Progenitor cell of endocrine pancreas (in vitro differentiated cells): Measurements from ENCODE around the gene KPNA6. TPM values are rescaled to one million over a fixed set of nuclear protein-coding genes. Genes with fewer than 3 reads are reported as not detected.
A peak's percentile ranks its signal among the peaks of the same experiment; 100 is the strongest.

Source experiments
- DNase-seq: peaks from one replicate; pipeline ENCODE4 v3.0.0; 2021; ENCODE audit warnings: low spot score; ENCODE audit not compliant: unreplicated experiment
- H3K27ac Mint-ChIP-seq: 2 replicates; pipeline ENCODE4 v1.8.0; 2021; ENCODE audit warnings: mild to moderate bottlenecking, moderate library complexity, mixed read lengths
- H3K27me3 Mint-ChIP-seq: 2 replicates; pipeline ENCODE4 v1.8.0; 2021; ENCODE audit warnings: mixed read lengths
- H3K36me3 Mint-ChIP-seq: 2 replicates; pipeline ENCODE4 v1.8.0; 2022; ENCODE audit warnings: mixed read lengths; ENCODE audit not compliant: insufficient read depth
- H3K4me1 Mint-ChIP-seq: 2 replicates; pipeline ENCODE4 v1.8.0; 2021; ENCODE audit warnings: low read depth, mixed read lengths
- H3K4me3 Mint-ChIP-seq: 2 replicates; pipeline ENCODE4 v1.8.0; 2021; ENCODE audit warnings: low read depth, mild to moderate bottlenecking, moderate library complexity, mixed read lengths
- H3K9me3 Mint-ChIP-seq: 2 replicates; pipeline ENCODE4 v1.8.0; 2021; ENCODE audit warnings: low read depth, mixed read lengths
- CTCF ChIP-seq: fragments of 200-600 bp; sonication (generic); IDR thresholded peaks from one replicate; pipeline ENCODE4 v1.5.0; 2021; ENCODE audit warnings: antibody characterized with exemption, mild to moderate bottlenecking; ENCODE audit not compliant: unreplicated experiment
- total RNA-seq: library from RNA; stranded (reverse); gene quantifications from 2 replicates; pipeline ENCODE4 v1.2.1, GENCODE V29; 2021

Gene KPNA6
- total RNA-seq, 1 donor from 2014 or later, result 67.0 TPM

- DNase-seq, result no peak
- Mint-ChIP-seq H3K4me3 (no peak overlapping the region), H3K27ac (peak overlapping the region; percentile 68), H3K36me3 (peaks cover 33% of the 10 kb centered on the region), H3K27me3 (no peaks in the 10 kb centered on the region), H3K9me3 (no peaks in the 10 kb centered on the region), H3K4me1 (peaks cover 3% of the 10 kb centered on the region)
- TF ChIP-seq CTCF, result no peak
These were observed 78.2 kb downstream of the KPNA6 start for GRCh38 chr1:32186077-32186476.

GRCh38 chr1:32186491-32186890, 78.6 kb downstream of the KPNA6 start:
- no peaks in the 10 kb centered on the region for H3K4me1 Mint-ChIP-seq
- no peaks in the 10 kb centered on the region for H3K9me3 Mint-ChIP-seq
- peak overlapping the region; percentile 3 for H3K27ac Mint-ChIP-seq
- TF ChIP-seq CTCF, result no peak
- no peak overlapping the region for H3K4me3 Mint-ChIP-seq
- DNase-seq, result no peak
- no peaks in the 10 kb centered on the region for H3K27me3 Mint-ChIP-seq
- H3K36me3 Mint-ChIP-seq, result peaks cover 30% of the 10 kb centered on the region

- no peak for TF ChIP-seq CTCF
- no peaks in the 10 kb centered on the region for H3K9me3 Mint-ChIP-seq
- H3K4me3 Mint-ChIP-seq, result no peak overlapping the region
- no peaks in the 10 kb centered on the region for H3K27me3 Mint-ChIP-seq
- H3K36me3 Mint-ChIP-seq, result peaks cover 36% of the 10 kb centered on the region
- no peak for DNase-seq
- H3K27ac Mint-ChIP-seq, result no peak overlapping the region
- no peaks in the 10 kb centered on the region for H3K4me1 Mint-ChIP-seq
These were observed 80.0 kb downstream of the KPNA6 start for GRCh38 chr1:32187850-32188249.

GRCh38 chr1:32192220-32192948, 84.5 kb downstream of the KPNA6 start:
- no peak for TF ChIP-seq CTCF
- Mint-ChIP-seq H3K27ac (no peak overlapping the region), H3K4me3 (no peak overlapping the region), H3K4me1 (no peaks in the 10 kb centered on the region), H3K9me3 (no peaks in the 10 kb centered on the region), H3K27me3 (no peaks in the 10 kb centered on the region), H3K36me3 (peaks cover 29% of the 10 kb centered on the region)
- no peak for DNase-seq

- Mint-ChIP-seq H3K9me3 (no peaks in the 10 kb centered on the region), H3K27ac (no peak overlapping the region), H3K4me1 (peaks cover 2% of the 10 kb centered on the region), H3K27me3 (no peaks in the 10 kb centered on the region), H3K36me3 (peaks cover 23% of the 10 kb centered on the region), H3K4me3 (no peak overlapping the region)
- TF ChIP-seq CTCF, result no peak
- DNase-seq, result no peak
These were observed 87.1 kb downstream of the KPNA6 start for GRCh38 chr1:32194984-32195383.
